ENCODE measurements around the gene C1QTNF3.
"Not testable (repeated sequence)": the region's sequence is repeated elsewhere in the genome, so short reads cannot be mapped to it uniquely, and the experiment has no call there.

C1QTNF3 gene

DNA sequence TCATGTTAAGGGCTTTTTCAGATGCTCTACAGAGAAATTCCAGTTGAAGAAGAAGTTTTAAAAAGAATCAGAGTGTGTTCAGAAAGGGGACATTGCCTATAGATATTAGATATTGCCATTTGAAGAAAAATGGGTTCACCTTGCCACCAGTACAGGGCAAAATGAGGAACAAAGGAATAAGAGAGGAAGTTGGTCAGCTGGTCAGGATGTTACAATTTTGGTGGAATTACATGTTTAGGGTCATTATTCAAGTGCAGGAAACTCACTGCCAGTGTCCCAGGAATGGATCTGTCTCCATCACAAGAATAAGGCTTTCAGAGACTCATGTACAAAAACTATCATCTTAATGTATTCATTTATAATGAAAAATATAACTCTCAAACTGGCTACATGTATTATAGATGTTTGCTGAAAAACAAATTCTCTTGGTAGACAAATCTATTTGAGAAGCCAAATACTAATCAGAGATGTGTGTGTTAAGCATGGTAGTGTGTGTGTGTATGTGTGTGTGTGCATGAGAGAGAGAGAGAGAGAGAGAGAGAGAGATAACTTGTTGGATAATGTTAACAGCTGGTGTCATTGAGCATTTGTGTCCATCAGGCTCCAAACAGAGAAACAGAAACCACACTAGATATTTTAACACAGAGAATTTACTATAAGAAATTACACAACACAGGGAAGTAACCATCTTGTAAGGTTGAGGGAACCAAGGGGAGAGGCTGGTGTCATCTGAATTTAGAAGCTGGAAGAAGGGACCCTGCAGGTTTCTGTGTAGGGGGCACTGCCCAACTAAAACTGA, 5.0 kb upstream of the C1QTNF3 start:
- no peak for DNase-seq

DNA sequence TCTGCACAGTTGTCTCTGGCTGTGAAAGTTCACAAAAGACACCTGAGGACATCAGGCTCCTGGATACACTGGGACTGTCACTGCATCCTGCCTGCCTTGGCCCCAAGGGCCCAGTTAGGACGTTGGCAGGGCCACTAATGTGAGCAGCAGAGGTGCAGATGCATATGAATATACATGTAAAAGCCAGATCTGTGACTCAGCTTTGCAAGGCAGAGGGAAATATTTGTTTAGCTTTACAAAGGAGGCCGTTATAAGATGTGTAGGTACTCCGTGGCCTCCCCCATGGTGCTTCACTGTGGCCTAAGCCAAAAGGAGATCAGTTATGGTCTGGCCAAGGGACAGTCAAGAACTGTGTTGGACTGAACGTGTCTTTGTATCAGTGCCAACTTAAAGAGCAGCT, 4.1 kb upstream of the C1QTNF3 start:
- no peak for DNase-seq

DNA sequence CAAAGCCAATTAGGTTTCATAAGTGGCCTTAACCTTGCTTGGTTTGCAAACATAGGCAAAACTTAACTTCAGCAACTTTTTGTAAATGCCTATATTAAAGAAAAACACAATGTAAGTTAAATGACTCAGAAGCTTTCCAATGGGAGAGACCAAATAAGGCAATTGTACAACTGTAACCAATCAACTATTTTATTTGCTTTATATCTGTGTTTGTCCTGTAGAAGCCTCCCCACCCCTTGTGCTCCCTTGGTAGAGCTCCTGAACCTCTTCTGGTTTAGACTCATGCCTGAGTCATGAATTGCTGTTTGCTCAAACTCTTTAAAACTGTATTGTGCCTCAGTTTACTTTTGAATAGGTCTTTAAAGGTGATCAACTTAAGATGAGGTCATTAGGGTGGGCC, 3.0 kb upstream of the C1QTNF3 start:
- no peak for DNase-seq

DNA sequence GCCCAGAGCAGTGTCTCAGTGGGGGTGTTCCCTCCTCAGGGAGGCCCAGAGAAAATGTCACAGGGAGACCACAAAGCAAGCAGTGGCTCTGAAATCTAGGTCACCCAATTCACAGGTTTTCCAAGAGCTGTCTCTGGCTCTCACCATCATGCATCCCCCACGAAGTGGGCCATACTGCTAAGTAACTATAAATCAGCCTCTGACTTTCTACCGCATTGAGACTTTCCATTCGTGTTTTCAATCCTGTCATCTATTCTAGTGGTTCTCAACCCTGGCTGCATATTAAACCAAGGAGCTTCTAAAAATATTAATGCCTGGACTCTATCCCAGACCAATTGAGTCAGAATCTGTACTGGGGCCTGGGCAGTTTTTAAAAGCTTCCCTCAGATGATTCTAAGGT, 2.0 kb upstream of the C1QTNF3 start:
- peak; percentile 17 for DNase-seq

DNA sequence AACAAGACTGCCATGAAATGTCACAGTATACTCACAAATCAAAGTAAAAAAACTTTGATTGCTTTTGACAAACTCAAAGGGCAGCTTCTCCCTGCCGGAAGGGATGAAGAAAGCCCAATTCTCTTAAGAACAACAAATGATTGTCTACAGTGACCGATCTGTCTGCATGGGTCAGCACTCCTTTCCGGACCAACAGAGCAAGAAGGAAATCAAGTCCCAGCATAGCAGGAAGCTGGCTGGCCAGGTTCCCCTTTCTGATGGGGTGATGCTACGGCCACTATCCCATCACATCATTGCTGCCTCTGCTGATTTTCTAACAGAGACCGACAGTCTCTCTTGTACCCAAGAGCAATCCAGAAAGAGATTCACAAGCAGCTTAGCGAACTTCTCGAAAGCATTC, 692 bp downstream of the C1QTNF3 start:
- peak in 1 of 2 donors; percentile 18 for DNase-seq

DNA sequence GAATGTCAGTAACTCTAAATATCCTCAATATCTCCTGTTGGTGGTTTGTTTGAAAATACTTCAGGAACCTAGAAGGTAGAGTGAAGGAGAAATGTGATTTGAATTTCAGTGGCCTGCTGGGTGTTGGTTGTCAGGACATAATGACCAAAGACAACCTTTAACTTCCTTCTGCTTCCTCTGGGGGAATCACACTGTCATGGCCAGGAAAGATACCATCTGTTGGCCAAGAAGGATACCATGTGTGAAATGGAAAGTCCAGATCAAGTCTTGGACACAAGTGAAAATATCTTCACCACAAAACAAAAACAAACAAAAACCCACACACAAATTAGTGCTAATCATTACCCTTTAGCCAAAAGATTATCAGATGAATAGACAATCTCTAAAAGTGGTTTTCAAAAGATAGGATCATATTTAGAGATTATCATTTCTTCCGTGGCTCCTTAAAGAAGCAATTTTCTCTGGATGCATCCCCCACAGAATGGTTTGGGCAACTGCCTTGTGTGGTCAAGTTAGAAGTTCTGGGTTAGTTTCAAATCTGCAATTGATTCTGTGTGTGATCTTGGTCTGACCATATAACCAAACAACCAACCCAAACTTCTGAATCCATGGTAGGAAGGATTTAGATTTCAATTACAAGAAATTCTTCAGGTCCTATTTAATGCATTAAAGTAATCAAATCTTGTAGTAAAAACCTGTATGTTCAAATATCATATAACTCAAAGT, 1.6 kb downstream of the C1QTNF3 start:
- DNase-seq = no peak

DNA sequence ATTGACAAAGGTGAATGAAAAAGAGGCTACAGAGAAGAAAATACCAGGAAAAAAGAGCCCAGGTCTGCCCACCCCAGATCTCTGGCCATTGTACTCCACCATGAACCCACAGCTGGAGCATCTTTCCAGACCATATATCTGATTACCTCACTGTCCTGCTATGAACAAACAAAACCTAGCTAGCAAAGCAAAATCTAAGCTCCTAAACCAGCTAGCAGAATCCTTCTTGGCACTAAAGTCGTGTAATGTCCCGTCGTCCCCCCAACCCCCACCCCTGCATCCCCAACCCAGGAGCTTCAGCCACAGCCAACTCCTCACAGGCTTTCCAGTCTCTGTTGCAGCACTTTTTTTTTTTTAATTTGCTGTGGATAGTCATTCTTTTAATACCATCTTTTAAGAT, 2.5 kb downstream of the C1QTNF3 start:
- no peak for DNase-seq

DNA sequence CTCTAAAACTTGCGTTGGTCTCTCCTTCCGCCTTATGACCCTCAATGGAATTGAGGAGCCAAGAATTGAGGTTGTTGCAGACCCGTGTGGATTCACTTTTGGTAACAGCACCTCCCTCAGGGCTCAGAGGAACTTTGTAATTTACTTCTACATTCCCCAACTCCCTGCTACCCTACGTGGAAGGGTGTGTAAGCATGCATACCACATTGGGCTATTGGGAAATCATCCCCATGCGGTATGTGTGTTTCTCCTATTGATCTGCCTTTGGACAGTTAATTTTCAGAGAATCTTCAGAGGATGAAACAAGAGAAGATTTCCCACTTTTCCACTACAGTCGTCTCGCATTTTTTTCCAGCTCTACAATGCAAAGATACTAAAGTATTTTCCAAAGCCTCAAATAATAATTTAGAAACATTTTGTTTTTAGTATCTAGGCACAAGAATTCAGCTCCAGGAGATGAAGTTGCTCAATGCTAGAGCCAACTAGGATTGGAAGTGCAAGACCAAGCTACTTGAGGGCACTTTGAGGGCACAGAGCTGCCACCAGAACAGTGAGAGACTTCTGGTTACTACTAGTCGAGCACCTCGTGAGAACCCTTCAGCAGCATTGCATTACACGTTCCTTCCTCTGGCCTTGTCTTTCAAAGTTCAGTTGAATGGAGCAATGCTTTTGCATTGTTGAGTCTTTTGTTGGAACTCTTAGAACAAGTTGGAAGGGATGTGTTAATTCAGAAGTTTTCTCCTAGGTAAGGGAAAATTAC, 3.4 kb downstream of the C1QTNF3 start:
- no peak for DNase-seq

DNA sequence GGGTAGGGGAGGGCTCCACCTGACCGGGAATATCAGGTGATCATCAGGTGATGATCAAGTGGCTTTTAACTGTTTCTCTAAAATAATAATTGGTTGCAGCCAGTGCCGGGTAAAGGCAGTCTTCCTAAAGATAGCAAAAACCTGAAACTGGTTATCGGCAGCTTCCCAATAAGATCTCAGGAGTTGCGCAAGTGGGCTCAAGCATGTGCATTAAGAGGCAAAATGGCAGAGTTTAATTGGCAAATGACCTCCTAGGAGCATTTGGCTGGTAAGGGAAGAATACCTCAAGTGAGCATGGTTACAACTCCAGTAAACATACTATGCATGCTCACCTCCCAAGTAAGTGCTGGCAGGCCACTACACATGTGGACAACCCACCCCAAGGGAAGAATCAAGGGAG, 4.2 kb downstream of the C1QTNF3 start:
- DNase-seq = no peak

DNA sequence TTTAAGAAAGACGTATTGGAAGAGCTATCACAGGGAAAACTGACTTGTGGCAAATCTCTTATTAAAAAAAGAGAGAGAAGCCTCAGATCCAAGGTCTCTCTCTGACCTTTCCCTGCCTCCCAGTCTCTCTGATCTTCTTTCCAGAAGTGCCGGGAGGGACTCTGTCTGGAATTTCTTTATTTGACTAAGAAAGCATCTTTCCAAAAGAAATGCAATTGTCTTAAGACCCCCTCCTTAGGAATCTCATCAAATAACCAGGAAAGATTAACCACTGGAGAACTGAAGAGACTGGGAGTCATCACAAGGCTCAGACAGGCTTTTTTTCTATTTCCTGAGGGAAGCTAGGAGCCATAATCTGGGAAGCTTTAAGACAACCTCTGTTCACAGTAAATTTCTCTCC, 4.6 kb downstream of the C1QTNF3 start:
- no peak for DNase-seq

DNA sequence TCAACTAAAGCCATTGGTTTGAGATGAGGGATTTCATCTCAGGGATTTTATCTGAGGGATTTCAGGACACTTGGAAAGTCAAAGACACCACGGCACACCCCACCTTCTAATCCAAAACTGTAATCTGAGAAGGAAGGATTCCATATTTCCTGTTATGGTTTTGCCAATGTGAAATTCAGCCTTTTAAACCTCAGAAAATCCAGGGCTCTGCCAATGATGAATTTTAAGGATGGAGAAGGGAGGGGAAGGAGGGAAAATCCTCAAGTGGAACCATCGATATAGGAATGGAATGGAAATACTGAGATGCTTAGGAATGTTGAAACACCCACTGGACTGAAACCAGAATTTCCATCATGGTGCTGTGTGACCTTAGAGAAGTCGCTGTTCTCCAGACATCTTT, 5.3 kb downstream of the C1QTNF3 start:
- DNase-seq = no peak

DNA sequence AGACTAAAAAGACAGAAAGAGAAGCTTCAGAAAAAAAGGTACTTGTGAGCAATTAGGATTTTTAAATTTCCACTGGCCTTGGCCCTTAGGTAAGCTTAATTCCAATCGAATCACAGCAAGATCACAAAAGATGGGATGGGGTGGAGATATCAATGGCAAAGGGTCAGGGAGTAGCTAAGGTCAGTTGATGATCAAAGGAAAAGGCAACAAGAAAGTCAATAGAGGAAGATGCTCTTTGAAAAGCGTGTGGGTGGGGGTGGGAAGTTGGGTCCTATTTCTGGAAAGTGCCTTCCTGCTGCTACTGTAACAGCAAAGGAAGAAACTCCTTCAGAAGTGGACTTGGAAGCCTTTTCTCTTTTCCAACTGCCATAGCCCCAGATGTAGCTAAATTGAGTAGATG, 7.3 kb downstream of the C1QTNF3 start:
- DNase-seq = no peak

DNA sequence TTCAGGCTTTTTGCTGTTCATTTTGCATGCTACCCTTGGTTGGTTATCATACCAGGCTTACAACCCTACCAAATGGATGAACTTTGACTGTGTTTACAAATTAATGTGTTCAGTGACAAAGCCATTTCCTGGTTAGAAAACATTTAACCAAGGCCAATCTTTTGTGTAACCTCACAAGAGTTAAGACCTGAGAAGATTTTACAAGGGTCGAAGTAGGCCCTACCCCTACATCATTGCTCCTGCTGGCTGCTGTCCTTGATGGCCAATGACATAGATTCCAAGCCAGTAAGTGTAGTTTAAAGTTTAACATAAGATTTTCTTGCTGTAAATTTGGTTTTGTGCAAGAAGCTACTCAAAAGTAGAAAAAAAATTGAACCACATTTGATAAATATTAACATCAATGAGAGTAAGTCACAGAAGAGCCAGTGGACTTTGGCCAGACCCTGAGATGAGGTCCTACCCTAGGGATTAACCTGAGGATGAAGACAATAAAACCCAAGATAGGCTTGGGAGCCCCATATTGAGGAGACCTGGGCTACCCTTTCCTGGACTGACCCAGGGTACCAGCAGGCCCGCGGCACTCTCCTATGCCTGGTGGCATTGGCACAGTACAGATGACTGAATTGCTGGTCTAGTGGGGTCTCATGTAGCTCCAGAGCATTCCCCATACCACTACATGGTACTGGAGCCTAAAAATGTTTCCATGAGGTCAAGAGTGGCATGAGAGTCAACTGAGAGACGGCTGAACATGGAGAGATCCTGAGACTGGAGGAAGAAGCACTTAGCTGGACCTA, 8.3 kb downstream of the C1QTNF3 start:
- no peak for DNase-seq

DNA sequence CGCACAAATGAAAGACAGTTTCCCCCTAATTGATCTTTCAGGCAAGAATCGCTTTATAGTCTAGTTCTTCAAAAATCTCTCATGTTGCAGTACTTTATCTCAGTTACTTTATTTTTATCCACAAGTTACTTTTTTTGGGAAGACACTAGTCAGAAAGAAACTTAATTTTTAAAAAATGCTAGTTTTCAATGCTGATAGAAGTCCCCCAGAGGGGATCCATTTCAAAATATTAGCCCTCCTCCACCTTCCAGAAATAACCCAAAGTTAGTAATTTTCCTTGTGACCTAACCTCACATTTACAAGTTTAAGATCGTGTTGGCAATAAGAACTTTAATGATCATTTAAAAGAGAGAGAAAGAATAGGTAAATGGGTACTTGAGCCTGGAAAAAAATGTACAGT, 11.0 kb downstream of the C1QTNF3 start:
- no peak for DNase-seq

DNA sequence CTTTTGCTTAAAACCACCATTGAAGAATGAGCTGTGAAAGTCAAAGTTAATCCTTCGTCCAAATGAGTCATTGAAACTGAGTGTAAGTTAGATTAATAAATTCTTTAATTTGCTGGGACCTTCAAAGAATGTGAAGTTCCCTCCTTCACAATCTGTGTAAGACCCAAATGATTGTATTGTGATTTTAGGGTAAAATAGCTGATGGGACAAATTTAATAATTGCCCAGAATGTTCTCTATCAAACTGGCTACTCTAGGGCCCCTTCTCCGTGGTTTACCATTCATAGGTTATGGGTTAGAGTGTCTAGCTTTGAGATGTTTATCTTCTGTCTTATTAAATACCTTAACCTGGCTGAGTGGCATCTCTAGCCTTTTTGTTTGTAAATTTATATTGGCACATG, 11.9 kb downstream of the C1QTNF3 start:
- no peak for DNase-seq

DNA sequence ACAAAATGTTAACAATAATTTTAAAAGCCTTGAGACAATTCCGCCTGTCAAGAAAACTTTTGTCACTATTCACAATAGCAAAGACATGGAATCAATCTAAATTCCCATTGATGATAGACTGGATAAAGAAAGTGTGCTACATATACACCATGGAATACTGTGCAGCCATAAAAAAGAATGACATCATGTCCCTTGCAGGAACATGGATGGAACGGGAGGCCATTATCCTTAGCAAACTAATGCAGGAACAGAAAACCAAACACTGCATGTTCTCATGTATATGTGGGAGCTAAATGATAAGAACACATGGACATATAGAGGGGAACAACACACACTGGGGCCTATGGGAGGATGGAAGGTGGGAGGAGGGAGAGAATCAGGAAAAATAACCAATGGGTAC, 12.4 kb downstream of the C1QTNF3 start:
- DNase-seq = not testable (repeated sequence)

DNA sequence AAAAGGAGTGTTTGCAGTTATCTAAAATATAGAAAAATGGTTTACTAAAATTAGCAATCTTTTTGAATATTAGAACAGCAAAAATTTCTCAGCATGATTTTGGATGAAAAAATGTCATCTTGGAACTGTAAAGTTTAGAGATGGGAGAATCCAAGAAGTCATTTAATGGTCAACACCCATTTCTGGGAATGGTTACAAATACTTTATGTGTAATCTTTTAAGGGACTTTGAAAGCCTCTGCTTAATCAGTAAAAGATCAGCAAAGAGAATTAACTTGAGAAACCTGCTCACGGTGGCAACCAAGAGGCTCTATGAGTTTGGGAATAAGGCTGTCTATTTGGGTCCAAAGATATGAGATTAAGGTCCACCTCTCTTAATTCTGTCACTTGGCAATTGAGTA, 13.0 kb downstream of the C1QTNF3 start:
- no peak for DNase-seq

DNA sequence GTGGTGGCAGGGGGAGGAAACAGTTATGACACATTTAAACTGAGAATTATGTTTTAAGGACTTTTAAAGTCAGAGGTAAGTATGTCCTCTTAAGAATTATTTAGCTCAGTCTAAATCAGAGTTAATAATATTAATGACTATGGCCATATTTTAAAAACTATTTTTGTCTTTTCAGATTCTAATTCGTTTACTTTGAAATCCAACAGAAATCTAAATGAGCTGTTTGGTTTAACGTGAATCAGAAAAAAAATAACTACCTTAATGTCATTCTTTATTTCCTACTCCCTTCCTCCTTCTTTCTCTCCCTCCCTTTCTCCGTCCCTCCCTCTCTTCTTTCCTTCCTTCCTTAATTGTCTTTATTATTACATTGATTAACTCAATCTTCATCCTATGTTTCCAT, 14.7 kb downstream of the C1QTNF3 start:
- DNase-seq = no peak

DNA sequence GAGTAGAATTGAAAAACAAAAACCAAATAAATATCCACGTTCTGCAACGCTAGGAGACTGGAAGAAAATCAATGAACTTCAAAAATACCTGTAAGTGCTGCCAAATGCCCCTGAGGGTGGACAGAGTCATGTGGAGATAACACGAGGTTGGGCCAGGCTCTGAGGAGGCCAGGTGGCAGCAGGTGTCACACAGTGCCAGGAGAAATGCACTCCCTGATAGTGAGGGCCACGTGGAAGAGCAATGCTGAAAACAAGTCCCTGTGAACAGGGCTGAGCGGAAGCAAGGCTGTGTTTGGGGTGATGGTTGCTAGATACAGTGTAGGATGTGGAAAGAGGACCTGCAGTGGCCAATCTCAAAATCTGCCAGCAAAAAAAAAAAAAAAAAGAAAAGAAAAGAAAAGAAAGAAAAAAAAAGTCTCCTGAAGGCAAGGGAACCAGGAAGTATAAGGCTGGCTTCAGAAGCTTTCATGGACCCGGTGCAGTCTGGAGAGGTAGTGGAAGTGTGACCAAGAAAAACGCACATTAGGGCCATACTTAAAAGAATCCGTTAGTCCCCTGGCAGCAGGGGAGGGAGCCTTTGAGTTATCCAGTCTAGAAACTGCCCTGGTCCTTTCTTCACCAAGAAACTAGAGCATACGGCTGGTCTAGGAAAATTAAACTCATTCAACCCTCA, 16.8 kb downstream of the C1QTNF3 start:
- DNase-seq = no peak

DNA sequence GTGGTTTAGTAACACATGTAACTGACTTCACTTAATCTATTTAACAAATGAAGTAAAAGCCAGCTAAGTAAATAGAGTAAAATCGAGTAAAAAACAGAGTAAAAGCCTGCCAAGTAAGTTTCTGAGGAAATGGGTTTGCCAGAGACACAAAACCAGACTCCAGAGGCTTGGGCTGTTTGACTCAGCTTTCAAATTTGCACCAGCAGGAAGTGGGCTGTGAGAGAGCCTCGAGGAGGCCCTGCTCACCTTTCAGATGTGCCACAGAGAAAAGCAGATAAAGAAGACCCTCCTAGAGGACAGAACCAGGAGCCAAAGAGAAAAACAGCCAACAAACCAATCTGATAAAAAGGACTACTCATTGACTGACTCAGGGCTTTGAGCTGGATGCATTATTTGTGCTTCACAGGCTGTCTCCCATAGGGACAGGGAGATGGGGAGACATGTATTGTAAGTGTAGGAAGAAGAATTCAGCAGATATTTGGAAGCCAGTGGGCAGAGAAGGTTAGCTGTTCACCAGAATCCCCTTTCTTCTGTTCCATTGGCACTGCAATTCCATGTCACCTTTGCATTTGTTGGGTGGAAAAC, 20.8 kb downstream of the C1QTNF3 start:
- no peak for DNase-seq

DNA sequence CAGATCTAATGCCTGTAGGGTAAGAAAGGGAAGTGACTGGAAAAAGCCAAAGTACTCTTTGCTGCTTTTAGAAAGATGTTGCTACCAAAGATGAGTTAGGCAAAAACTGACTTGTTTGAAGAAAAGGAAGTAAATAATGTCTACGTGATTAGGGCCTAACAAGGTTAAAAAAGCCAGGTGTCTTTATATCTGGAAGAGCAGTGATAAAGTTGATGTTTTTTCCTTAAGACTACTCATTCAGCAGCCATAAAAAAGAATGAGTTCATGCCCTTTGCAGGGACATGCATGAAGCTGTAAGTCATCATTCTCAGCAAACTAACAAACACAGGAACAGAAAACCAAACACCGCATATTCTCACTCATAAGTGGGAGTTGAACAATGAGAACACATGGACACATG, 21.7 kb downstream of the C1QTNF3 start:
- no peak for DNase-seq

DNA sequence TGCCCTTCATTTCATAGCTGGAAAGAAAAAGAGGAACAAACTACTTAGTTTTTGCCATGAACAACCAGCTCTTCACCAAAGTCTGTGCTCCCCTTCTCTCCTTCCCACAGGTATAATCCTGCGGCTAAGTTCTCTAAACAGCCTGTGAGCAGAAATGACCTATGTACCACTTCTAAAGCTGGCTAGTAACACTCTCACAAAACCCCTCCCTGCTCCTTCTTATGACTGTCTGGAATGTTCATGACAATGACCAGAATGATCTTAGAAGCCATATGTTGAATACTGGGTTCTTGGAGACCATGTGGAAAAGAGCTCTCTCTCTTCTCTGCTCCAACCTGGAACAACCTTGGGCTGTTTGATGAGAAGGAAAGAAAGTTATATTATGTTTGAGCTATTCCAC, 22.3 kb downstream of the C1QTNF3 start:
- no peak for DNase-seq
